Lower leg skin (tissue), 4 donors: ENCODE data around the gene UBR4. TPM values are rescaled to one million over a fixed set of nuclear protein-coding genes. Genes with fewer than 3 reads are reported as not detected.
A peak's percentile ranks its signal among the peaks of the same experiment; 100 is the strongest.

Experiments
- DNase-seq, 2 donors: peaks; one replicate each; pipeline ENCODE4 v3.0.0-alpha.2; 2019; ENCODE audit warnings: low spot score in 2 of 2
- H3K4me3 ChIP-seq: fragments of 200-600 bp; sonication (generic); 2 replicates; pipeline ENCODE4 v1.5.1; 2017; ENCODE audit warnings: mild to moderate bottlenecking, low read depth; ENCODE audit not compliant: poor library complexity, severe bottlenecking
- POLR2A ChIP-seq, 2 donors: fragments of 450-650 bp; IDR thresholded peaks; one replicate each; pipeline ENCODE4 v1.6.1; 2016 to 2017; ENCODE audit warnings: antibody characterized with exemption in 2 of 2, mild to moderate bottlenecking in 1 of 2, moderate library complexity in 1 of 2
- WGBS, 2 donors: methylation state at CpG; one replicate each; pipeline ENCODE4 v1.1.5; 2018; 5-methylcytosine and 5-hydroxymethylcytosine counted together
- intact Hi-C: fragments of 100-400 bp; cut with DNase I; formaldehyde crosslinking; loops from one replicate; pipeline ENCODE4 v1.15.0; 2023; ENCODE audit warnings: low total_unique reads
- total RNA-seq, 4 donors: library from RNA; depleted of rRNA; stranded (reverse); fragments of >200 nt; gene quantifications; one replicate each; pipeline ENCODE4 v1.1.0, GENCODE V29; 2016
- TF ChIP-seq, protein P1 (sequence below), 3 donors: fragments of 450-650 bp; IDR thresholded peaks; one replicate each; pipeline ENCODE4 v1.5.1; 2016; ENCODE audit warnings: antibody characterized with exemption in 3 of 3, mild to moderate bottlenecking in 3 of 3, moderate library complexity in 2 of 3

UBR4 gene
- total RNA-seq, 4 donors from 2014 or later, result 255 to 380 (median 329) TPM

DNA sequence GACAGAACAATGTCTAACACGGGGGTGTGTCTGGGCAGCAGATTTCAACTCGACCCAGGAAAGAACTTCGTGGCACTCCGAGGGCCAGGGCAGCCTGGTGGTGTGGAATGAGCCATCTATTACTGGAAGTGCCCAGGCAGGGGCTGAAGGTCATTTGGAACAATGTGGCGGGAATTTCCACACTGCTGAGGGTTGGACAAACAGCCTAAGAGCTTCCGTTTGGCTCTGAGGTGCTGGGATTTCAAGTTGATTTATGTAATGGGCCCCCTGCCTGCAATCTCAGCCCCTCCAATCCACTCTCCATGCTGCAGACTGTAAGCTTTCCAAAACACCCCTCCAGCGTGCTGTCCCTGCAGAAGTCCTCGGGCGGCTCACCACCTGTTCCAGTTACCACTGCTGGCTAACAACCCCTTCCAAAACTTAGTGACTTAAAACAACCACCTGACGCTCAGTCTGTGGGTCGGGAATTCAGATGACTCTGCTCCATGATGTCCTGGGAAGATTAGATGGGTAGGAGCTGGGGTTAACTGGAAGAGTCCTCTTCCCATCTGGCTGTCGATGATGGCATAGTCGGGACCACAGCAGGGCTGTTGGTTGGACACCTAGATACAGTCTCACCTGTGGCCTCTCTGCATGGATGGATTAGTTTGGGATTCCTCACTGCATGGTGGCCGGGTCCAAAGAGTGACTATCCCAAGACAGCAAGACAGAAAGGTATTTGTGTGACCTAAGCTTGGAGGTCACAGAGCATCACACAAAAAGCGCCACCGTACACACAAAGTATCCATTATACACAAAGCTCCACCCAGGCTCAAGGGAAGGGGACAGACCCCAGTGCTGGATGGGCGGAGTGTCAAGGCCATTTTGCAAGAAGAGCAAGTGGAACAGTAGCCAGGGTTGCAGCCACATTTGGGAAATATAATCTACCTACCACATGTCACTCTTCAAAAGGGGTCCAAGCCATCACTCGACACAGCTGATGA is 163.9 kb downstream of the UBR4 start:
- WGBS, 2 donors, result 74 to 79% methylated on average over 18 of the region's 18 CpGs
- DNase-seq, result peak in 1 of 2 donors; percentile 67
- intact Hi-C loops, result no loop called here
- no peak overlapping the region for H3K4me3 ChIP-seq
- TF ChIP-seq, protein P1, sequence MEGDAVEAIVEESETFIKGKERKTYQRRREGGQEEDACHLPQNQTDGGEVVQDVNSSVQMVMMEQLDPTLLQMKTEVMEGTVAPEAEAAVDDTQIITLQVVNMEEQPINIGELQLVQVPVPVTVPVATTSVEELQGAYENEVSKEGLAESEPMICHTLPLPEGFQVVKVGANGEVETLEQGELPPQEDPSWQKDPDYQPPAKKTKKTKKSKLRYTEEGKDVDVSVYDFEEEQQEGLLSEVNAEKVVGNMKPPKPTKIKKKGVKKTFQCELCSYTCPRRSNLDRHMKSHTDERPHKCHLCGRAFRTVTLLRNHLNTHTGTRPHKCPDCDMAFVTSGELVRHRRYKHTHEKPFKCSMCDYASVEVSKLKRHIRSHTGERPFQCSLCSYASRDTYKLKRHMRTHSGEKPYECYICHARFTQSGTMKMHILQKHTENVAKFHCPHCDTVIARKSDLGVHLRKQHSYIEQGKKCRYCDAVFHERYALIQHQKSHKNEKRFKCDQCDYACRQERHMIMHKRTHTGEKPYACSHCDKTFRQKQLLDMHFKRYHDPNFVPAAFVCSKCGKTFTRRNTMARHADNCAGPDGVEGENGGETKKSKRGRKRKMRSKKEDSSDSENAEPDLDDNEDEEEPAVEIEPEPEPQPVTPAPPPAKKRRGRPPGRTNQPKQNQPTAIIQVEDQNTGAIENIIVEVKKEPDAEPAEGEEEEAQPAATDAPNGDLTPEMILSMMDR (IDR thresholded peaks at IDR 0.05), result no peak
- TF ChIP-seq POLR2A (IDR thresholded peaks at IDR 0.05), result no peak

DNA sequence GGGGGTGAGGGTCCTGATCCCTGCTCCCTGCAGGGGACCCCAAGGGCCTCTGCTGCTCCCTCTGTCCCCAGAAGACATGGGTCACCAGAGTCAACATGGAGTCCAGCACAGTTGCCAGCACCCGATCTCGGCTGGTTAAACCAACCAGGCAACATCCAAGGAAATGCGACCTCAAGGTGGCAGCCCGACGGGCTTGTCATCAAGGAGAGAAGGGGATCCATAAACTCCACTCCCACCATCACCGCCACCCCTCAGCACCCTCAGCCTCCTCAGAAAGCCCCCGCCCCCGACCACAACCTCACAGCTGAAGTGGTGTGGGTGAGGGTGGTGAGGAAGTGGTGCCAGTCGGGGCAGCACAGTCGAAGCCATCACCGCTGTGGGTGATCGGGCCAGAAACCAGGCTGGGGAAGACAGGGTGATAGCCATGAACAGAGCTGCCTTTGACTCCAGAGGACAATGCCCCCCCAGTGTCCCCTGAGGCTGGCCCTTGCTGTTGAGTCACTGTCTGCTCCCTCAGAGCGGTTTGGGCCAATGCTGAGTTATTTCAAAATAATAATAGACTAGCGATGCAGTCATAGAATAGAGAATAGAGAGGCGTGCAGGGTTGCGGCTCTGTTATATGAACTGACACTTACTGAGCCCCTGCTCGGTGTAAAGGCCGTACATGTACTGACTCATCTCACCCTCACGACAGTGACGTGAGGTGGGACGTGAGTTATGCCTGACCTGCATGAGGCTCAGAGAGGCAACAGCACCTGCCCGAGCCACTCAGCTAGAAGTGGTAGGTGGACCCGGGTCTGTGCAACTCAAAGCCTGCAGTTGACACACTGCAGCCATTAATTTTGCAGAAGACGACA is 164.9 kb downstream of the UBR4 start:
- DNase-seq, result peak in 1 of 2 donors; percentile 80
- intact Hi-C loops, result no loop called here
- TF ChIP-seq, protein P1 (IDR thresholded peaks at IDR 0.05), result no peak
- TF ChIP-seq POLR2A (IDR thresholded peaks at IDR 0.05), result no peak
- no peak overlapping the region for H3K4me3 ChIP-seq
- 80 to 83% methylated on average over 24 of the region's 24 CpGs for WGBS, 2 donors

DNA sequence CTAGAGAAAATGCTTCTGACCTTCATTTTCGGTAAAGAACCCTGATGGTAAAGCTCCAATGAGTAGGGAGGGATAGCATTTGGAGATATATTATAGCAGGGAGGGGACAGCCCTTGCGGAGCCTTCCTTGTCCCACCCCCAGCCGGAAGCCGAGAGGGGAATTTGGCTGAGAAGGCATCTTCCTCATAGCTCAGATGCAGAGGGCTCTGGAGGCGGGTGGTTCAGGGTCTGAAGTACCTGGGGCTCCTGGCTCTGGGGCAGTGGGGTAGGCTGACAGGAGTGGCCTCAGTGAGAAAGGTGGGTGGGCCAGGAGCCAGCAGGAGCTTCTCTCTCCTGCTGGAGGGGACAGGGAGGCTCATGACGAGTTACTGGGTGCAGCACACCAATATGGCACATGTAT is 165.6 kb downstream of the UBR4 start:
- TF ChIP-seq, protein P1 (IDR thresholded peaks at IDR 0.05), result no peak
- TF ChIP-seq POLR2A (IDR thresholded peaks at IDR 0.05), result no peak
- peak in 1 of 2 donors; percentile 74 for DNase-seq
- intact Hi-C loops, result no loop called here
- 78 to 92% methylated on average over 6 of the region's 6 CpGs for WGBS, 2 donors
- no peak overlapping the region for H3K4me3 ChIP-seq

DNA sequence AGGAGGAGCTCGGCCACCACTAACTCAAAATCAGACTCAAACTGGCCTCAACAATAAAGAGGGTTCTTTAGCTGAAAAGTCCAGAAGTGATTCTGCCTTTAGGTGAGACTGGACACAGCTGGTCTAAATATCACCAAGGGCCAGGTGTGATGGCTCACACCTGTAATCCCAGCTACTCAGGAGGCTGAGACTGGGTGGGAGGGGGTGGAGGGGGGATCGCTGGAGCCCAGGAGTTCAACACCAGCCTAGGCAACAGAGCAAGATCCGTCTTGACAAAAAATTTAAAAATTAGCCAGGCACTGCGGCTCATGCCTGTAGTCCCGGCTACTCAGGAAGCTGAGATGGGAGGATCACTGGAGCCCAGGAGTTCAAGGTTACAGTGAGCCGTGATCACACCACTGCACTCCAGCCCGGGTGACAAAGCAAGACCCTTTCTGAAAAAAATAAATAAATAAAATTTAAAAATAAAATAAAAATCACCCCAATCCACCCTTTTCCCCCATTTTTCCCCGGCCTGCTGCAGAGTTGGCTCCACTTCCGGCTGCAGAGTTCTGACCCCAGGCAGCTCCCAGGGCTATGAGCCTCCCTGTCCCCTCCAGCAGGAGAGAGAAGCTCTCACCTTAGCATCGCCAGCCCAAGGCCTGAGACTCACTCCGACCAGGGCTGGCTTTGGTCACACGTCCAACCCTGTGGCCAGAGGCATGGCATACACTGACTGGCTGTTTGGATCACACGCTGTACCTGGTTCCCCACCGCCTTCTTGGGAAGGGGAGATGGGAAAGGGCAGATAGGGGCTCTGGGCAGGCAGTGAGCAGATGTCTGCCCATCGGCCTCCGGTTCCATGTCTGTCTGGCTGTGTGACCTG is 166.3 kb downstream of the UBR4 start:
- no peak overlapping the region for H3K4me3 ChIP-seq
- TF ChIP-seq POLR2A (IDR thresholded peaks at IDR 0.05), result no peak
- TF ChIP-seq, protein P1 (IDR thresholded peaks at IDR 0.05), result no peak
- intact Hi-C loops, result no loop called here
- peak in 1 of 2 donors; percentile 57 for DNase-seq
- WGBS, 2 donors, result 77% methylated on average over 16 of the region's 16 CpGs
